Activated T-cell treated with anti-CD3 and anti-CD28 coated beads for 48 hours (primary cell): ENCODE results near the gene DSCAML1.
"Not testable (repeated sequence)": the region's sequence is repeated elsewhere in the genome, so short reads cannot be mapped to it uniquely, and the experiment has no call there.

ENCODE experiments used
- DNase-seq: peaks from one replicate; pipeline ENCODE4 v3.0.0-alpha.2; 2020; ENCODE audit warnings: low read depth

The DSCAML1 gene

DNA sequence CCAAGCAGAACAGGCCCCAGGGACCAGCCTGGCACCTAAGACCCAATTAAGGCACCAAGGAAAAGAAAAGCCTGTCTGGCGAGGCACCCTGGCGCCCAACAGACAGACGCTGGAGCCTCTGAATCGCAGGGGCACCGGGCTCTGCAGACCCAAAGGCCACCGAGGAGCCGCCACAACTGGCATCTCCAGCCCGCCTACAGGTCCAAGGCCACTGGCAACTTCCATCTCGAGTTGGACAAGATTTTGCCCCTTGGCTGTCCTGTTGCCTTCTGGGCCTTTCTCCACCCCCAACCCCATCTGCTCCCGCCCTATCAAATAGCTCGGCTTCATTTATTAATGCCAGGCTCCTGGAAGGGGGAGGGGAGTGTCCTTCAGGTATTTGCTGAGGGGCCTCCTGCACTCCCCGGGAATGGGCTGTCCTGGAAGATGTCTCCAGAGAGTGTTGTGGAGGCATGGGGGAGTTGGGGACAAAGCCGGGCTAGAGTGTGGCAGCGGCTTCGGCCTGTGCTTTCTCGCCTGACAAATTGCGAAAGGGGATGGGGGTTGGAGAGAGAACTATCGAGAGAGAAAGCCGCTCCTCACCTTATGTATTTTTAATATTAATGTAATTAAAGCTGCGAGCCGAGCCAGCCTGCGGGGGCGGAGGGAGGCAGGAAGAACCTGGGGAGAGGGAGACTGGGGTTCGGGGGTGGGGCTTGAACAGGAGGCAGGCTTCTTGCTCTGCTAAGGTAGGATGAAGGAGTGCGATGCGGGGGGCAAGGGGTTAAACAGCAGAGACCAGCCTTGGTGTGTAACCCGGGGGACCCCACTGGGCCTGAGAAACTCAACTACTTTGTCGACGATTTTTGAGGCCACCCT, 2.0 kb downstream of the DSCAML1 start:
- no peak for DNase-seq

DNA sequence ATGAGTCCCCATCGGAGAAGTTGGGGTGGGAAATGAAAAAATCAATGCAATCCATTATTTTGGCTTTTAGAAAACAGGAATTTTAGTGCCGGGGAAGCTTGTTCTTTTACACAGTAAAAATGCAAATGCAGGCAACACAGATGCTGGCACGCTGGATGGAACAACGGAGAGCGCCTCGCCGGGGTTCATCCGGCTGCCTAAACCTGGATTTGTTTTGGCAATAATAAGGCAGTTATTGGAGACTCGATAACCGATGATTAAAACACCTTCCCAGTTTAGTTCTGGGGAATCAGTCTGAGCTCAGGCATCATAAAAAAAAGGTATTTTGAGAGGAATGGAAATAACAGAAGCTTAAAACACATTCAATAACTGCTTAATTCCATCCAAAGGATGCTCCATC, 2.9 kb downstream of the DSCAML1 start:
- no peak for DNase-seq

DNA sequence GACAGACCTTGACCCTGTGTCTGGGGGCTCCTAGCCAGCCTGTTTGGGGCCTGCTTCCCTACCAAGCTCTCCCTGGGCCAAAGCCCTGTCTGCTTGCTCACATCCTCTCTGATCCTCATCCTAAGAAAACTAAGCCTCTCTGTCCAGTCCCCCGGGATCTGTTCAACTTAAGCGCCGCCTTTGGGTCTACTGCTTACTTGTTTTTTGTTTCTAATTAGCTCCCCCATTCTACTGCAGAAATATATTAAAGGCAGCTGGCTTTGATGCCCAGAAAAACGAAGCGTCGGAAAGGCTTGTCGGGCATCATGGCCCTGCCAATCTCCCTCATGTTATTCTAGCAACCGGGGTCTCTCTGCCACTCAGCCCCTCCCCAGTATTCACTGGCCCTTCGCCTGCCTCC, 3.4 kb downstream of the DSCAML1 start:
- no peak for DNase-seq

DNA sequence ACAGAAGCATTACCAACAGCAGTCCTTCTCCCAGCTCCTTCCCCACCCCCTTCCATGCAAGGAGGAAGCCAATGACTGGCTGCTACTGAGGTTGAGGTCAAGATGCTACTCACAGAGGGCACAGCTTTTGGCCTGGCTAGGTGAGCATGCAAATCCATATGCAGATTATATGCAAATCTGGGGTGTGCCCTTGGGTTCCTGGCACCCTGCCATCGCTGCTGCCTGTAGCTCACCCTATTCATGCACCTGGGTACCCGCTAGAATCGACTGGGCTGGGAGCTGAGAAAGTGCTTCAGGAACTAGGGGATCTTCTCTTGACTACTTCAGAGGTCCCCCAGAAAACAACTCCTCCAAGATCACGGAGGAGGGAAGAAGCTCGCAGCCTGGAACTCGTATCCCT, 4.0 kb downstream of the DSCAML1 start:
- DNase-seq, result no peak

DNA sequence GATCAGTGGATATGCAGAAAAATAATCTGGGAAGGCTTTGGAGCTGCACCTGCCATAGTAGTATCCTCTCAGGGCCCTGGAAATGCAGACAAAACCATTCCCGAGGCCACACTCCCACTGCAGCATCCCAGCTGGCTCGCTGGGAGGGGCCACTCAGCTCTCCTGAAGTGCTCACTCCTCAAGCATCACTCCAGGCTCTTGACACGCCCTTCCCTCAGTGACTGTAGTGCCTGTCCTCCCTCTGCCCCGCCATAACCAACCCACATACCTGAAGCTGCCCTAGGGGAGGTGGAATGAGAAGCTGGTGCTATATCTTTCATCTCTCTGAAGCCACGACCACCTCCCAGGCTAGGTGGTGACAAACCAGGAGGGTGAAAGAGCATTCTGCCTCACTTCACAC, 4.8 kb downstream of the DSCAML1 start:
- no peak for DNase-seq

DNA sequence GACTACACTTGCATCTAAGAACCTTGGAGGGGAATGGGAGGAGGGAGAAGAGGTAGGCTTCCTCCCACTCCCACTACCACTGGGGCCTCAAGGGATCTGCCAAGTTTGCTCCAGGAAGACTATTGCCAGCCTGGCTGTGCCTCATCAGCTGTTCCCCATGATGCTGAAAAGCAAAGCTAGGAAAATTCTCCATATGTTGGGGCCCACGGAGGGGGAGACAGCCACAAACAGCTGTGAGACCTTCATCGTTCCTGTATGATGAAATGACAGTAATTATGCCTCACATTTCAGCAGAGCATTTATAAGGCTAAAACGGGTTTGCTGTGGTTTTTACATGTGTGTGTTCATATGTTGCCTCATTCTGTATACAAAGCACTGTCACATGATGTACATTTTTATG, 6.7 kb downstream of the DSCAML1 start:
- DNase-seq, result no peak

DNA sequence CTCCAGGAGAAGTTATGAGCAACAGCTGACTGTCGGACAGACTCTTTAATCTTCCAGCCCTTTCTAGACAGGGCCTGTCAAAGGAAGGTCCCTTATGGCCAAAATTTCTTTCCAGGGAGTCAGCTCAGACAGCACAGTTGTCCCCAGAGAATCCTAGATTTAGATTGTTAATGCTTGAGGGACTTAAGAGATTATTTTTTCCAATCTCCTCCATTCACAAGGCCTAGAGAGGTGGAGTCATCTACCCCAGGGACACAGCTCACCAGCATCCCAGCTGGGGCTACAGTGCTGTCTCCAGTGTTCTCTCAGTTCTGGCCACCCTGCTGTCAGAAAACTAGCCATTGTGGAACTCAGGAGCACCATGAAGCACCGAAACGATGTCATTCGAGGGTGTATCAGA, 7.8 kb downstream of the DSCAML1 start:
- no peak for DNase-seq

DNA sequence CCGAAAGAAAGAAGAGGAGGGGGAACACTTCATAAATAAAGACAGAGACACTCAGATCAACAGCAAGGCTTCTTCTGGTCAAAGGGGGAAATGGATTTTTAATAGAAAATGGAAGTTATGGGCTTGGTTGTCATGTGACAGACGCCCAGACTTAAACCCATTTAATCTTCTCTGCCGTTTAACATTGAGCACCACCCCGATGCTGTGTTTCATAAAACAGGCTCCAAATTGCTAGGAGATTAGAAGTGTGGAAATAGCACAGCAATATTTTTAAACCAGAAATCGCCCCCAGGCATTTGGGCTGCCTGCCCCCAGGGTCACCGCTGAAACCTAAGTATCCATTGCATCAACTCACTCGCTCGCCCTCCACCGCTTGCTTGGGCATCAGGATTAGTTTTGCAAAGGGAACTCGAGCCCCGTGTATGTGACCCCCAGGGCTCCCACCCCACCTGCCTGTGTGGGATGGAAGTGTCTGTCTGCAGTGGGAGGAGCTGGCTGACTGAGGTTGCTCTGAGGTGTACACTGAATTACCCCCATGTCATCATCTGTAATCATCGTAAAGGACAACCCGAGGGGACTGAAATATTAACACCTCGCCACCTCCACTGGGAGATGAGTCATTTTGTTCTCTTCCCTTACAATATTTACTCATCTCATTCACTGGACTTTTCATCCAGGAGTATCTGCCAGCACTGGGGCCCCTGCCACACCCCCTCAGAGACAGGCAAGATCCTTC, 10.7 kb downstream of the DSCAML1 start:
- DNase-seq, result no peak

DNA sequence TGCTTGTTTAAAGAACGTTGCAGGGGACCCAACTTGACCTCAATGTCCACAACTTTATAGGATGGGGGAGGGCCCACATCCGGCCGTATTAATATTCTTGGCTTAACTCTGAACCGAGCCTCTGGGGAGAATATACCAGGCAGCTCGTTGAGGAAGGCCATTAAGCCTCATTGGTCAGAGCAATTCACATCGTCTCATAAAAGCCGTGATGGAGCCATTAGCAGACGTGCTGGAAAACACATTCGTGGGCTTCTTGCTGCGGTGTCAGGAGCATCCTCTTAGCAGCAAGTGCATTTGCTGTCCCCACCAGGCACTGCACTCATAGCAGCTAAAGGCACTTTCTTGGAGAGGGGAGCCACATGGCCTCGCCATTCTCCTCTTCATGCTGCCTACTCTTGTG, 14.9 kb downstream of the DSCAML1 start:
- DNase-seq, result no peak

DNA sequence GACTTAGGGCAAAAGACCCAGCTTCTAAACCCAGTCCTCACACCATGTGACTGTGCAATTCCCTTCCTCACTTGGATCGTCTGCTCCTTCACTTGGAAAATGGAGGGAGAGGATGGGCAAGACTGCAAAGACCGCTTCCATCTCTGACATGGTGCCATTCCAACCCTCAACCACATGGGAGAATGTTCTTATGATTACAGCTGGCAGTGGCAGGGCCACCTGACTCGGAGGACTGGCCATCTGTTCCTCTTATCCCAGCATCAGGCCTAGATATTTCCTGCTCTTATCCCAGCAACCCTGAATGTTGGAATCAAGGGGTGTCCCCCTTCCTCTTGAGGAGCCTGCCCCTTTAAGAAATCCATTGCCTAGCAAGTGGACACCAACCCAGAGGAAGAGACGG, 15.4 kb downstream of the DSCAML1 start:
- no peak for DNase-seq

DNA sequence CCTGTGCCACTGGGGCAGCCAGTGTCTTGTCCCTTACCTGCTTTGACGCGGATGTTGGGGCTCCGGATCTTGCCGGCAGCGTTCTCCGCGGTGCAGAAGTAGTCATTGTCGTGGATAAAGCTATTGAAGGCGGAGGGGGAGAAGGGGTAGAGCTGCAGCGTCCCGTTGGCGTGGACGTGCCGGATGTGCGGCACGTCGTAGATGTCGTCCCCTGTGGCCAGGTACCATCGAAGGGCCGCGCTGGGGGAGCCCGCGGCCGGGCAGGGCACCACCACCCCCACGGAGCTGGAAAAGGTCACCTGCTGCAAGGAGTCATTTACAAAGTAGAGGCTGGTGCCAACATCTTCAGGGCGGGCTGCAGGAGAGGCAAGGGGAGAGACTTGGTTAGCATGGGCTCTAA, 16.6 kb downstream of the DSCAML1 start:
- no peak for DNase-seq

DNA sequence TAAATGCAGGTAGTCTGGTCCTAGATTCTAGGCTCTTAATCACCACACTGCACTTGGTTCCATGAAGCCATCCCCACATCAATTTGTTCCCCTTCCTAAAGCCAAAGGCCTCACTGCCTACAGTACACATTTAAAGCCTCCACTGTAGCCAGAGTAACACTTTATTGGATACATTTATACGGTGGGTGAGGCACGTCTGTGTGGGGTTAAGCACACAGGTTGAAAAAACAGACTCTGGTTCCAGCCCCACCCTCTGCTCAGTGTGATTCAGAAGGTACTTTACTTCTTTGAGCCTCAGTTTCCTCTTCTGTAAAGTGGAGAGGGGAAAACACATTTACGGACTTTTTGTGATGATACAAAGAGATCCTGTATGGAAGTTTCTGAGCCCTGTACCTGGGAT, 22.5 kb downstream of the DSCAML1 start:
- DNase-seq, result no peak

DNA sequence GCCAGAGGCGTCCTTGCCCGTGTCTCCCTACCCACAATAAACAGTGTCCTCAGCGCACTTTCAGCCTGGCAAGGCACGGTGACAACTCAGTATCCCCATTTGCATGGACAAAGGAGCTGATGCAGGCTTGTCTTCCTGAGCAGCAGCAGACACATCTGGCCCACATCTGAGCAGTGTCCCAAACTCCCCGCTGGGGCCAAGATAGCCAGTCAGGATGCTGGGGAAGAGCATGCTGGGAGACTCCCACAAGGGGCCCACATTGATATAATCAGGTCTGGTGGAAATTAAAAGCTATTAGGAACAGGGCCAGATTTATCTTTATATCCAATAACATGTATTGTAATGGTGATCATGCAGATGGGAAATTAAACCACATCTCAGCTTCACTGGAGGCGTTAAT, 24.7 kb downstream of the DSCAML1 start:
- no peak for DNase-seq

DNA sequence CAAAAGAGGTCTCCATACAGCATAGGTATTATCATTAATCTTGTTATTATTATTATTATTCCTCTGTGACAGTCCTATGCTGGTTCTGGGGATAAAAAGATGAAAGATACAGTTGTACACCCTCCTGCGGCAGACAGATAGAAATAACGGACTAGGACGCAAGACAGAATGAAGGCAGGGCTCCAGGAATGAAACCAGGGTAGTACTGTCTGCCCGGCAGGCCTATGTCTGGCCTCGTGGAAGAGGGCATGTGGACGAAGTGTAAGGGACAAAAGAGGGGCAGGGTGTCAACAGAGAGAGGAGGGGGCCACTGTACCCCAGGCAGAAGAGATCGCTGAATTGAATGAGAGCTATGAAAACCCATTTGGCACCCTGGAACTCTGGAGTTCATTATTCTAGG, 25.2 kb downstream of the DSCAML1 start:
- DNase-seq, result no peak

DNA sequence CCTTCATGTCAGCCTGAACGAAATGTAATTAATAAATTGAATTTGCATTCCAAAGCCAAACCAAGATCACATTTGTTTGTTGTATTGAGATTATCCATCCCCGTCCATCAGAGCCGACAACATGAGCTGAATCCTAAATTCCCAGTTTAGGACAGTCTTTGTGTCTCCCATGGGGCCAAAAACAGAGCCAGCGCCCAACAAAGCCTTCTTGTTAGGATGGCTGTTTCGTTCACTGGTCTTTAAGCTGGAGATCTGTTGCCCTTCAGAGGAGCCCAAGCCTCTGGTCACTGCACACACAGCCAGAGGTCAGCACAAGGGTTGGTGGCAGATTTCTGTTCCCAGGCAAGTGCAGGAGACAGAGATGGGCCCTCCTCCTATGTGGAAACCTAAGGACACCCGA, 25.8 kb downstream of the DSCAML1 start:
- DNase-seq, result no peak

DNA sequence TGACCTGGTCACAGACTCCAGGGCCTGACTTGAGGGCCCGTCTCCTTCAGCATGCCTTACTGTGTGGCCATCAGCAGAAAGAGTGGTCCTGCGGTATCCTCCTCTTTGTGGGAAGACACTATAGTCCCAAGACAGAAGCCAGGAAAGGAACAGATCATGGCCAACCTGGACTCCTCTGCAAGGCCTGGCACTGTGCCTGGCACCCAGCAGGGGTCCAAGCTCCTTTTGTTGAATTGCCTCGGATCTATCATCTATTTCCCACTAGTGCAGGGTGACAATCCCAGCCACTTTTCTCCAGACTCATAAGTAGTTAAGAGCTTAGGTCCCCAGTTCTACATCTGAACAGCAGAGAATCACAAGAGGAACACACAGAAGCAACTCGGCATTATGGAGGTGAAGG, 27.0 kb downstream of the DSCAML1 start:
- DNase-seq, result no peak

DNA sequence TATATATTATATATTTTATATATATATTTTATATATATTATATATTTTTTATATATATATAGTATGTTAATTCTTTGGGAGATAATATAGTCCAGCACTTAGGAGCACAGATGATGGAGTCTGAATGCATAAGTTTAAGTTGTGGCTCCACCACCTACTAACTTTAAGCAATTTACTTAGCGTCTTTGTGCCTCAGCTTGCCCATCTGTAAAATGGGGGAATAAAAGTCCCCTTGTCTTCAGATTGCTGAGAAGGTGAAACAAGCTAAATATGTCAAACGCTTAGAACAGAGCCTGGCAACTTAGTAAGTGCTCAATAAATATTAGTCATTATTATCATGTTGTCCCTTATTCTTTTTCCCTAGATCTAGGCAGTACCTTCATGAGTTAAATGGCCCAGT, 27.5 kb downstream of the DSCAML1 start:
- no peak for DNase-seq

DNA sequence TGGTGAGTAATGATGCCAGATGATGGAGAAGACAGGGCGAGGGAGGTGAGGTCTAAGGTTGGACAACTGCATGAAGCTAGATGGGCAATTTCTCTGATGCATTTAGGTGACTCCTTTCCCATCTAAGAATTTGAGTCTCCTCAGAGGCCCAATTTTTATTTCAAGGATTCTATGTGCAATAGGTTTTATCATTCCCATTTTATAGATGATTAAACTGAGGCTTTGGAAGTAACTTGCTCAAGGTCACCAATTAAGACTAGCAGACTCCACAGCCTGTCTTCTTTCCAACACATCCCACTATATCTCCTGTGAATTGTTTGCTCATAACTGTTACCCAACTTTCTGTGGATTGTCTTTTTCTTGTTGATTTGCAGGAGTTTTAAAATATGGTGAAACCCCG, 28.5 kb downstream of the DSCAML1 start:
- DNase-seq, result no peak

DNA sequence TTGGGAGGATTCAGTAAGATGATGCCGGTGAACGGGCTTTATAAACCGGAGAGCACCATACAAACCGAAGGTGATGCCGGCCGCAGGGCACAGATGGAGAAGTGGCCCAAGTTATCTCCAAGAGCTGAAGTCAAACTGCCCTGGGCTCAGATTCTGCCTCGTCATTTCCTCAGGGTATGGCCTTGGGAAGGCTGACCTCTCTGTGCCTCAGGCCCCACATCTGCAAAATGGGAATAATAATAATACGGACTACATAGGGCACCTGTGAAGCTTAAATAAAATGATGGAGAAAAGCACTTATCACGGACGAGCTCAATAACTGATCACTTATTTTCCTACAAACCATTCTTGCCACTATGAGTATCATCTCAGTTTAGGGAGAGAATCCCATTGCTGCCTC, 29.9 kb downstream of the DSCAML1 start:
- DNase-seq, result no peak

DNA sequence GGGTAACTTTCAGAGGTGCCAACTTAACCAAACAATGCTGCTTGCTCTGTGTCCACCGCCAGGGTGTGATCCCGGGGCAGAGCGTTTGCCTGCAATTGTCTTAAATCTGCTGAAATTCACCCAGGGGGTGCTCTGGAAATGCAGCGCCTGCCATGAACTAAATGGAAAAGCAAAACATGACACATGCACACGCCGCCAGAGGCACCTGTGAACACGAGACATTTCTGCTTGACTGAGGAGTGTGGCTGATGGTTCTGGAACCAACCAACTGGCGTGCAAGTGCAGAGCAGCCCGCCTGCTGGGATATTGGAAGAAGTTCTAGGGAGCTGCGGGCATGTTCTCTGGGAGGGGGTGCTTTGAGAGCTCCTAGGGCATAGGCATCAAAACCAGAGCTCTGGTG, 30.4 kb downstream of the DSCAML1 start:
- DNase-seq, result no peak

DNA sequence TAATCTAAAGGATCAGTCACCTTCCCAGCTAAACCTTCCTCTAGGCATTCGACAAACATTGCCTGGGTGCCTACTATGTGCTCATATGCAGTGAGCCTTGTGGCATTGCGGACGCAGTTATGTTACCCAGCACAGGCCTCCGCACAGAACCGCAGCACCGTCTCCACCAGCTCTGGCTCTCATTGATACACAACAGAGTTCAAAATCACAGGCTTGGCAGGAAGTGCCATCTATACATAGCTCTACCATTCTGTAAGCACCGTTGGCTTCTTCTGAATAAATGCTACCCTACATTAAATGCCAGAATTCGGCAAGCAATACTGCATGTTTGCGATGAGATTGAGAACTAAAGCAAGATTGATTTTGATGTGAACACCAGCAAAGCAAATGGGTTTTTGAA, 31.0 kb downstream of the DSCAML1 start:
- DNase-seq, result no peak

DNA sequence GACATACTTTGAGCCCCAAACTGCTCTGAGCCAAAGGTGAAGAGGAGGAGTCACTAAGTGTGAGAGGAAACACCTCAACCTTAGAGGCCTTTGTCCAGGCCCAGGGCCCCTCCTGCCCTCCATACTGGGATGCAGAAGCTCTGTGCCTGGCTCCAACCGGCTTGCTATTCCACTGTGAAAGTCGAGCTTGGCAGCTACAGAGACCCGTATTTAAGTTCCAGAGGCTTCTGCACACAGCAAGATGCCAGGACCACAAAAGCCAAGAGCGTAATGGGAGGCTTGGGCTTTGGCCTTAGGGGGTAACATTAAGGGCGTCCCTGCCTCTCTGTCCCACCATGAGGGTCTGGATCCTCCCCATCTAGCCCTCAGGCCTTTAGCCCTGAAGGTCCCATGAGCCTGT, 31.9 kb downstream of the DSCAML1 start:
- DNase-seq, result no peak

DNA sequence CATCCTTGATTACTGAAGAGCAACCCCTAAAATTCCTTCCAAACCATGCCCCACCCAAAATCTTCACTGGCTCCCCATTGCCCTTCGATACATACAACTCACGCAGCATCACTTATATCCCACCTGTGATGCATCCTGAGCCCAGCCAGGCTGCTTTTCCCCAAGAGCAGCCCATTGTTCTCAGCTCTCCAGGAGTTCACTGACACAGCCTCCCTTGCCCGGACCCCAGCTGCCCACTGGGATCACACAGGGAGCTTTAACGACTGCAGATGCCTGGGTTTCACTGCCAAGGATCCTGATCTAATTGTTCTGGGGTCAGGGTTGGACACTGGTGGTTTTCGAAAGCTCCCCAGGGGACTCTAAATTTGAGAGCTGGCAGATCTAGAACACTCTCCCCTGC, 33.6 kb downstream of the DSCAML1 start:
- not testable (repeated sequence) for DNase-seq

DNA sequence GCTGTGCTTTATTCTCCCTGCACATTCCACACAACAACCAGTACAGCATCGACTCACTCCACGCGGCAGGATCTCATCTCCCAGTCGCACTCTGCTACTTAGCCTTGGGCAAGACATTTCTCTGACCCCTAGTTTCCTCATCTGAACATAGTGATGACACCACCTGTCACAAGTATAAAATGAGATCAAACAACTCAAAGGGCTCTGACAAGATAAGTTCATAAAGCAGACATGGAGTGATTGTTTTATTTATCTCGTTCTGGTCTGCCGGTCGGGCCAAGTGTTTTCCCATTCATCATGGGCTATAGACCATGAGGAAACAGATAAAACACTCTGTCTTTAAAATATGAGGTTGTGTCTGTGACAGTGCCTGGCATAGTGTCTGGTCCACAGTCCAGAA, 35.0 kb downstream of the DSCAML1 start:
- DNase-seq, result no peak
